ENCODE measurements around the gene WDR53. TPM values are rescaled to one million over a fixed set of nuclear protein-coding genes. Genes with fewer than 3 reads are reported as not detected.
"Not testable (repeated sequence)": the region's sequence is repeated elsewhere in the genome, so short reads cannot be mapped to it uniquely, and the experiment has no call there.

WDR53 gene
- polyA plus RNA-seq, 4 donors, result 16.5 to 21.8 (median 18.2) TPM

DNA sequence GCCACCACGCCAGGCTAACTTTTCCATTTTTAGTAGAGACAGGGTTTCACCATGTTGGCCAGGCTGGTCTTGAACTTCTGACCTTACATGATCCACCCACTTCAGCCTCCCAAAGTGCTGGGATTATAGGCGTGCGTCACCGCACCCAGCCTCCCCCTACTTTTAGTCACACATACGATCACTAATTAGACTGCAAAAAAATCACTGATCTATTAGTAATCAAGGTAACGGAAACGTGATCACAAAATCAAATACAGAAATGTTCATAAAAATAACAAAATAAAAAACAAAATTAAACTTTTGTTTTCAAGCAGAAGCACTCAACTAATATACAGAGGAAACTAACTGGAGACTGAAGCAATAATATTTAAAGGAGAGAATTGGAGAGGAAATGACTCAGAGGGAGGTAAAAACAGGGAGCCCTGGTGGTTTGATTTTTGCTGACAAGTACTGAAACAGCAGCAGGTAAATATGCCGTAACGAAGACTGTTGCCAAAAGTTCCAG lies 4.6 kb downstream of the WDR53 start:
- DNase-seq (ENCODE audit: low read depth in 4 of 4, low spot score in 3 of 4), result no peak

DNA sequence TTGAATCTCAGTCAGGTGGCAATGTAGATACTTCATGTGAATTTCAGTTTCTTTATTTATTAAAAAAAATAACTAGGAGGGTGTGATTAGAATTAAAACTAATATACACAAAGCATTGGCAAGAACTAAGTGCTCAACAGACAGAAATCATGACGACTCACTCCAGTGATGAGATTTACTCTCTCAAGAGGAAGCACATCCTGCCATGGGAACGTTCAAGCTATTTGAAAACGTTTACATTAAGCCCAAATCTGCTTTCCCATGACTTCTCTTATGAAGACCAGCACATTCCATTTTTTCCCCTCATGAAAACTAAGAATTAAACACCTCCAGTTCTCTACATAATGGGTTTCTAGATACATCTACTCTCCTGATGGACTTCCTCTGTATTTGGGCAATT lies 8.5 kb downstream of the WDR53 start:
- no peak for DNase-seq (ENCODE audit: low read depth in 4 of 4, low spot score in 3 of 4)

DNA sequence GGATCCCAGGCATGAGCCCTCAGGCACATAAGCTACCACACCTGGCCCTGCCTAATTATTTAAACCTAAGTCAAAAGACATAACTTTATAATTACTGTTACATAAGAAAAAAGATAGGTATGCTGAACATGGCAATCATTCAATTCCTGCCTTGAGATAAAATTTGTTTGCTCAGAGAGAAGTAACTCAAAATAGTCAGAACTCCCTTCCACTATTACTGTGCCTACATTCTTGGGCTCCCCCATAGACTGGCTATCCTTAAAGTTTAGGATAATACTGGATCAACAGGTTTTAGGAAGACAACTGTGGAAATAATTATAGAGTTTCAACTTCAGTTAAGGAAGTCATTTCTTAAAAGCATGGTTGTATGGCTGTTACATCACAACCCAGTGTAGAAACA lies 9.9 kb downstream of the WDR53 start:
- no peak for DNase-seq (ENCODE audit: low read depth in 4 of 4, low spot score in 3 of 4)

DNA sequence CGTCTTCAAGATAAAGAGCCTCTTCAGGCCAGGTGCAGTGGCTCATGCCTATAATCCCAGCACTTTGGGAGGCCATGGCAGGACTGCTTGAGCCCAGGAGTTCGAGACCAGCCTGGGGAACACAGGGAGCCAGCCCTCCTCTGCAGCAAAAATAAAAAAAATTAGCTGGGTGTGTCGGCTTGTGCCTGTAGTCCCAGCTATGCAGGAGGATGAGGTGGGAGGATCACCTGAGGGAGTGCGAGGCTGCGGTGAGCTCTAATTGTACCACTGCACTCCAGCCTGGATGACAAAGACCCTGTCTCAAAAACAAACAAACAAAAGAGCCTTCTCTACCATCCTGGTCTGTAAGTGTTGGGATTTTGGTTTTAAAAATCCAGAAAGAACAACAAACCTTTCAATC lies 11.1 kb downstream of the WDR53 start:
- no peak for DNase-seq (ENCODE audit: low read depth in 4 of 4, low spot score in 3 of 4)

DNA sequence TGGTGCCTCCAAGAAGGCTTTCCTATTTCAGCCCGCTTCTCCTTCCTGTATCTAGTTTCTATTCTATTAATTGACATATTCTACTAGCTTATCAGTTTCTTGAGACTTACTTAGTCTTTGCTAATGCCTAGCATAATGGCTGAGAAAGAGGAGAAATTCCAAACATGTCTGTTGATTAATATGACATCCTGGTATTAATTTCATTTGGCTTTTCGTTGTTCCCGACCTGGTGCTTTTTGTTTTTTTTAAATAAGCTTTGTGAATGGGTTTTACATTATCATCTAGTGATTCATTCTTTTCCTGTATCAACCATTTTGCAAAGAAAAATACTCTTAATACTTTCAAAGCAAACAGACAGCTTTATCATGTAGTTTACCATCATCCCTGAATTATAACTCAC lies 13.1 kb downstream of the WDR53 start:
- DNase-seq (ENCODE audit: low read depth in 4 of 4, low spot score in 3 of 4), result no peak

DNA sequence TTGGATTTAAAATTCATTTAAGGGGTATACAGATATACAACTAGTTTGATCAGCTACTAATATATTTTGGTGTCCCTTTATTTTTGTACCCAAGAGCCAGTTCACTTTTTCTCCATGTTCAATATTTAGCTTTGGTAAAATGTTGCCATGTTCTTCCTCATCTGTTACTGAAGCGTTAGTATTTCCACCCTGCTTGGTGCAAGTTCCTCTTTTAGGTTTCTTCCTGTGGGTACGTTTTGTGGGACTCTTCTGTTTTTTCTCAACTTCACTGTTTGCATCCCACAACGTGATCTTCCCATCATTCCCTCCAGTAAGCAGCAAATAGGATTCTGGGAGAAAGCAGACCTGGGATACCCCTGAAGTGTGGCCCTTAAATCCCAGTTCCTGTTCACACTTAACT lies 14.1 kb downstream of the WDR53 start:
- no peak for DNase-seq (ENCODE audit: low read depth in 4 of 4, low spot score in 3 of 4)

DNA sequence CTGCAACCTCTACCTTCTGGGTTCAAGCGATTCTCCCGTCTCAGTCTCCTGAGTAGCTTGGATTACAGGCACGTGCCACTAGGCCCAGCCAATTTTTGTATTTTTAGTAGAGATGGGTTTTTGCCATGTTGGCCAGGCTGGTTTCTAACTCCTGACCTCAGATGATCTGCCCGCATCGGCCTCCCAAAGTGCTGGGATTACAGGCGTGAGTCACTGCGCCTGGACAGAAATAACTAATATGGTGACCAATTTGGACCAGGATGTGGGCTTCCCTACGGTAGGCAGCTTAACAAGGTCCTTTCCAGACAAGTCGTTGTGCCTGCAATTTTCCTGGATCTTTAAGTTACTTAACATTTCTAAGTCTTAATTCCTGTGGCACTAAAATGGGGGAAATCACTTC lies 14.8 kb downstream of the WDR53 start:
- DNase-seq (ENCODE audit: low read depth in 4 of 4, low spot score in 3 of 4), result no peak

DNA sequence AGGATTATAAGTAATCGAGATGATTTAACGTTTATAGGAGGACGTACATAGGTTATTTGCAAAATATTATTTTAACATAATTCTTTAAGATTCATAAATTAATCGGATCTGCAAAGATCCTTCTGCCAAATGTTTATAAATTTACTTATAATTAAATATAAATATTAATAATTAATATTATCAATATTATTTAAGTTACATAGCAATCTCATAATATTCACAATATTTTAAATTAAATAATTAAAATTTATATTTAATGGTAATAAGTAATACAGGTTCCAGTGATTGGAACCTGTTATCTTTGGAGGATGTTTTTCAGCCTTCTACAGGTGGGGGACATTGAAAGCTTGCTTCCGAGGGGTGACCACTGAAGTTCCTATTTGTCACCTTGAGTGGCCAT lies 16.1 kb downstream of the WDR53 start:
- no peak for DNase-seq (ENCODE audit: low read depth in 4 of 4, low spot score in 3 of 4)

DNA sequence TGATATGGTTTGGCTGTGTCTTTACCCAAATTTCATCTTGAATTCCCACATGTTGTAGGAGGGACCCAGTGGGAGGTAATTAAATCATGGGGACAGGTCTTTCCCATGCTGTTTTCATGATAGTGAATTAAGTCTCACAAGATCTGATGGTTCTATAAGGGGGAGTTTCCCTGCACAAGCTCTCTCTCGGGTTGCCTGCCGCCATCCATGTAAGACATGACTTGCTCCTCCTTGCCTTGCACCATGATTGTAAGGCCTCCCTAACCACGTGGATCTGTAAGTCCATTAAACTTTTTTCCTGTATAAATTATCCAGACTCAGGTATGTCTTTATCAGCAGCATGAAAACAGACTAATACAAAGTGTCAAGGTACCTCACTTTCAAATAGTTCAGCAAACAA lies 18.2 kb downstream of the WDR53 start:
- not testable (repeated sequence) for DNase-seq (ENCODE audit: low read depth in 4 of 4, low spot score in 3 of 4)

DNA sequence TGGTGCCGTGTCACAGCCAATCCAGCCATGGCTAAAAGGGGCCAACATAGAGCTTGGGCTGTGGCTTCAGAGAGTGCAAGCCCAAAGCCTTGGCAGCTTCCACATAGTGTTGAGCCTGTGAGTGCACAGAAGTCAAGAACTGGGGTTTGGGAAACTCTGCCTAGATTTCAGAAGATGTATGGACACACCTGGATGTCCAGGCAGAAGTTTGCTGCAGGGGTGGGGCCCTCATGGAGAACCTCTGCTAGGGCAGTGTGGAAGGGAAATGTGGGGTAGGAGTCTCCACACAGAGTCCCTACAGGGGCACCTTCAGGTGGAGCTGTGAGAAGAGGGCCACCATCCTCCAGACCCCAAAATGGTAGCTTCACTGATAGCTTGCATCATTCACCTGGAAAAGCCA lies 19.0 kb downstream of the WDR53 start:
- not testable (repeated sequence) for DNase-seq (ENCODE audit: low read depth in 4 of 4, low spot score in 3 of 4)

DNA sequence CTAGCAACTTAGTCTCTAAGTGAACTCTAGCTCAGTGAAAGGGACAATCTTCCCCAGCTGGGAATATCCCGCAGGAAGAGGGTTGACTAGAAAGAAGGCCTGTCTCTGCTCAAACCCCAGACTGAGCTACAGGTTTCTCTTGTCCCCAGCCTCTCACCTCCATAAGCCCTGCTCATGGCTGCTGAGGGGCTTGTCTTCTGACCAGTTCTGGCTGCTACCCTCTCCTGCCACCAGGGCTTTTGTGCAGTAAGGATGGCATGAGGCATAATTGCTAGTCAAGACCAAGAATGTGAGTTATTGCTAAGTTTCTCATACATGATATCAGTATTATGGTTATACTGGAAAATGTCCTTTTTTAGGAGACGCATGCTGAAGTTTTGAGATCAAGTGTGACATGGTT lies 21.3 kb downstream of the WDR53 start:
- no peak for DNase-seq (ENCODE audit: low read depth in 4 of 4, low spot score in 3 of 4)

DNA sequence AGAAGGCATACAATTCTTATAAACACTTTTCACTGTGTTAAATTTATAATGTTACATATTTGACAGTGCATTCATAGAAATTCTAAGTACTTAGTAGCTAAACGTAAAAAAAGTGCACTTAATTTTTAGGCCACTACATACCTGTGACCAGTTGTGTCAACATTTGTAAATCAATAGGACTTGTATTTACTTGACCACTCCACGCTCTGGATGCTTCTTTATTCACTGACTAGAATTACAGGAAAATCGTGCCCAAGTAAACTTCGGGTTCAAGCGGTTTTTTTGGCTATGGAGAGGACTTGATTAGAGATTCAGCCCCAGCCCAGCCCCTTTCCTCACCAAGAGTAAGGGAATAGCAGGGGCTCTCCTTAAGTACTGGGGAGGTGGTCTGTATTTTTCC lies 21.8 kb downstream of the WDR53 start:
- DNase-seq (ENCODE audit: low read depth in 4 of 4, low spot score in 3 of 4), result no peak

DNA sequence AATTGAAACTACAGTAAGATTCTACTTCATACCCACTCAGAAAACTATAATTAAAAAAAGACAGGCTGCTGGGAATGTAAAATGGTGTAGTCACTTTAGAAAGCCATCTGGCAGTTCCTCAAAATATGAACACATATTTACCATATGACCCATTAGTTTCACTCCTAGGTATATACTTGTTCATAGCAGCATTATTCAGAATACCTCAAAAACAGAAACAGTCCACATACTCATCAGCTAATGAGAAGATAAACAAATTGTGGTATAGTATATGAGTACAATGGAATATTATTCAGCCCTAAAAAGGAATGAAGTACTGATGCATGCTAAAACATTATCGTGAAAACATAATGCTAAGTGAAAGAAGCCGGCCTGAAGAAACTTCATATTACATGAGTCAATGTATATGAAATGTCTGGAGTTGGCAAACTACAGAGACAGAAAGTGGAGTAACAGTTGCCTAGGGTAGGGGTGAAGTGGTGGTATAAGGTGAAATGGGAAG lies 23.8 kb downstream of the WDR53 start:
- DNase-seq (ENCODE audit: low read depth in 4 of 4, low spot score in 3 of 4), result no peak

DNA sequence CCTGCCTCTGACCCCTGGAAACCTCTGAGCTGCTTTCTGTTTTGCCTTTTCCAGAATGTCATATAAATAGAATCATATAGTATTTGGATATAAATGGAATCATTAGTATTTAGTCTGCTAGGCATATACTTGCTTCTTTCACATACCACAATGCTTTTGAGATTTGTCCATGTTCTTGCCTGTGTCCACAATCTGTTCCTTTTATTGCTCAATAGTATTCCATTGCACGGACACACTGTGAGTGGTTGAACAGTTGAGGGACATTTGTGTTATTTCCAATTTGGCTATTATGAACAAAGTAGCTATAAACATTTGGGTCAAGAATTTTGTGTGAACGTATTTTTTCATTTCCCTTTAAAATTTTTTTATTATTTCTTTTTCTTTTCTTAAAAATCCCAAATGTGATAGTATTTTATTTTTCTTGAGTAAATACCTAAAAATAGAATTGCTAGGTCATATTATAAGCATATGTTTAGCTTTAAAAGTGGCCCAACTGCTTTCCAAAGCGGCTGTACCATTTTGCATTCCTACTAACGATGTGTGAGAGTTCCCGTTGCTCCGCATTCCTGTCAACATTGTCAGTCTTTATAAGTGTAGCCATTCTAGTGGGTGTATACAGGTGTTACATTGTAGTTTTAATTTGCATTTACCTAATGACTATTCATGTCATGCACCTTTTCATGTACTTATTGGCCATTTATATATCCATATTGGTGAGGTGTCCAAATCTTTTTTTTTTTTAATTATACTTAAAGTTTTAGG lies 26.5 kb downstream of the WDR53 start:
- DNase-seq (ENCODE audit: low read depth in 4 of 4, low spot score in 3 of 4), result no peak

DNA sequence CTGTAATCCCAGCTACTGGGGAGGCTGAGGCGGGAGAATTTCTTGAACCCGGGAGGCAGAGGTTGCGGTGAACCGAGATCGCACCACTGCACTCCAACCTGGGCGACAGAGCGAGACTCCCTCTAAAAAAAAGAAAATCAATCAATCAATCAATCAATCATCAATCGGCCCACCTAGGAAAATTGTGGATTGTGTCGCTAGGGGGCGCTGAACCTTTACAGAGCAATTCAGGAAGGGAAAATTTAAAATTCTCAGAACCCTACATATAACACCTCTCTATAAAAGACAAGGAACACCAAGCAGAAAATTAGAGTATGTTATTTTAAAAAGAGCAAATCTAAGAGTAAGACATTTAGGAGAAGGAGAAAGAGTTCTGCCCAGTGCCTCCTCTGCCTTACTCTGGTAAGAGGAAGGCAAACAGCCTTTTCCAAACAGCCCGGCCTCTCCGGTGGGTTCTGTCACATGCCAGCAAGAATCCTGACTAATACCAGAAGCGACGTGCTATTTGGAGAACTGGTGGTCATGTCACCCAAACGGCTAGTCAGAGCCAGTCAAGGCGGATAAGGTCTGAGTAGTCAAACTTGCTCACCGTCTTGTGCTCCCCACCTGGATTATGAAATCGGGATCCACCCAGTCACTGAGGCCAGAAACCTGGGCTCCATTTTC lies 30.9 kb downstream of the WDR53 start:
- no peak for DNase-seq (ENCODE audit: low read depth in 4 of 4, low spot score in 3 of 4)

DNA sequence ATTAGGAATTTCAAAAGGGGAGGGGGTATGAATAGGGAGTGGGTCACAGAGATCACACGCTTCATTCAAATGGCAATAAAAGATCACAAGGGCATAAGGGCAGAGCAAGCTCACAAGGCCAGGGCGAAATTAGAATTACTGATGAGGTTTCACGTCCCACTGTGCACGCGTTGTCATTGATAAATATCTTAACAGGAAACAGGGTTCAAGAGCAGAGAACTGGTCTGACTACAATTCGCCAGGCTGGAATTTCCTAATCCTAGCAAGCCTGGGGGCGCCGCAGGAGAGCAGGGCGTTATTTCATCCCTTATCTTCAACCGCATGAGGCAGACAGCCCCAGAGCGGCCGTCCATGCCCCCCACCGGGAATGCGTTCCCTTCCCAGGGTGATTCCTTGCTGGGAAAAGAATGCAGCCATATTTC lies 35.1 kb downstream of the WDR53 start:
- DNase-seq (ENCODE audit: low read depth in 4 of 4, low spot score in 3 of 4), result no peak

DNA sequence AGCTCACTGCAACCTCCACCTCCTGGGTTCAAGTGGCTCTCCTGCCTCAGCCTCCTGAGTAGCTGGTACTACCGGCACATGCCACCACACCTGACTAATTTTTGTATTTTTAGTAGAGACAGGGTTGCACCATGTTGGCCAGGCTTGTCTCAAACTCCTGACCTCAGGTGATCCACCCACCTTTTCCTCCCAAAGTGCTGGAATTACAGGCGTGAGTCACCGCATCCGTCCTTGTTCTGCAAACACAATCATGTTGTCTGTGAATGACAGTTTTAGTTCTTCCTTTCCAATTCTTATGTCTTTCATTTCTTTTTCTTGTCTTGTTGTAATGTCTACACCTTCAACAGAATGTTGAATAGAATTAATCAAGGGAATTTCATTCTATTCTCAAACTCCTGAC lies 36.9 kb downstream of the WDR53 start:
- no peak for DNase-seq (ENCODE audit: low read depth in 4 of 4, low spot score in 3 of 4)

DNA sequence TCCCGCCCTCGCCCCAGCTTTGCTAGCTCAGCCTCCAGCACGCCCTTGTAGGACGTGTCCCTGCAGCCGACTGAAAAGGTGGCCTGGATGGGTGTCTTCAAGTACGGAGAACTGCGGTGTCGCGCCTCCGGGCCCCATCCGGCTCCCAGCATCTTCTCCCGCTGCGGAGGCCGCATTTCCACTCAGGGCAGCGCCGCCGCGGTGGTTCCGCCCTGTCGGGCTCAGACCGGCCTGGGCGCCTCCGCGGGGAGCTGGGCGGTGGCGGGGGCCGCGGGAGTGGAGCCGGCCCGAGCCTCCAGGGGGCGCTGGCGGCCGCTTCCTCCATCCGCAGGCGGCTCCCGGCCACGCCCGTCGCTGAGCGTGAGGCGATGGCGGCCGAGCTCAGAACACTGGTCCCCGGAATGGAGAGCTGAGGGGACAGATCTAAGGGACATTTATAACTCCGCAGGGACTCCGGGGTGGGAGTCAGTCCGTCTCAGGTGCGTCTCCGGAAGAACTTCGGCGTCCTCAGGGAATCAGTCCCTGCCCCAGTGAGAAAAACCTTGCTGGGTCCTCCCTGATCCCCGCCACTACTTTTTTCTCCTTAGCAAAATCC lies 39.6 kb downstream of the WDR53 start:
- DNase-seq (ENCODE audit: low read depth in 4 of 4, low spot score in 3 of 4), result peak; percentile 13 to 73 (median 54)

DNA sequence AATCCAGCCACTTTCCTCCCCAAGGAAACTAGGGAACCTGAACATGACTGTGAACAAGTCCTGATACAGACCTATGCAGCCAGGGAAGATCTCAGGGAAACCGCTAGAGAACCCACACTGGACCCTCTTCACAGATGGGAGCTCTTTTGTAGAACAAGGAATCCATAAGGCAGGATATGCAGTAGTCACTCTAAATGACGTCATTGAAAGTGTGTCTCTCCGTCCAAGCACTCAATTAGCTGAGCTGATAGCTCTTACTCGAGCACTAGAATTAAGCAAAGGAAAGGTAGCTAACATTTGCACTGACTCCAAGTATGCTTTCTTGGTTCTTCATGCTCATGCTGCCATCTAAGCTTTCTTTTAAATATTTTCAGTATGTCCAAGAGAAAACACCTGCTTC lies 43.2 kb downstream of the WDR53 start:
- DNase-seq (ENCODE audit: low read depth in 4 of 4, low spot score in 3 of 4), result no peak

DNA sequence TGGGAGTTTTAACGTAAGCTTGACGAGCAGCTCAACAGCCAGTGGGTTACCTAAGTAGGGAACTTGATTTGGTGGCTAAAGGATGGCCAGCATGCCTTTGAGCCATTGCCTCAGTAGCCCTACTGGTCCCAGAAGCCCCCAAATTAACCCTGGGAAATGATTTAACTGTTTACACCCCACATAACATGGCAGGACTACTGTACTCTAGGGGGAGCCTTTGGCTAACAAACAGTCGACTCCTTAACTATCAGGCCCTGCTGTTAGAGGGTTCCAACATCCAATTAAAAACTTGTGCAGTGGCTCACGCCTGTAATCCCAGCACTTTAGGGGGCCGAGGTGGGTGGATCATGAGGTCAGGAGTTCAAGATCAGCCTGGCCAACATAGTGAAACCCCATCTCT lies 43.8 kb downstream of the WDR53 start:
- DNase-seq (ENCODE audit: low read depth in 4 of 4, low spot score in 3 of 4), result no peak

DNA sequence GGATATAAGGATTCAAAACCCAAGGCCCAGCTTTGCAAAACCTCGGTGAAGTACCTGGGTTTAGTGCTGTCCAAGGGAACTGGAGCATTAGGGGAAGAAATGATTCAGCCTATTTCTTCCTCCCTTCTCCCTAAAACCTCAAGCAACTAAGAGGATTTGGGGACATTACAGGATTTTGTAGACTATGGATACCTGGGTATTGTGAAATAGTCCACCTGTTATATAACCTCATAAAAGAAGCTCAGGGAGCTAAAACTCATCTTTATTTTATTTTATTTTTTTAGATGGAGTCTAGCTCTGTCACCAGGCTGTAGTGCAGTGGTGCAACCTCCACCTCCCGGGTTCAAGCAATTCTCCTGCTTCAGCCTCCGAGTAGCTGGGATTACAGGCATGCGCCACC lies 44.5 kb downstream of the WDR53 start:
- no peak for DNase-seq (ENCODE audit: low read depth in 4 of 4, low spot score in 3 of 4)

DNA sequence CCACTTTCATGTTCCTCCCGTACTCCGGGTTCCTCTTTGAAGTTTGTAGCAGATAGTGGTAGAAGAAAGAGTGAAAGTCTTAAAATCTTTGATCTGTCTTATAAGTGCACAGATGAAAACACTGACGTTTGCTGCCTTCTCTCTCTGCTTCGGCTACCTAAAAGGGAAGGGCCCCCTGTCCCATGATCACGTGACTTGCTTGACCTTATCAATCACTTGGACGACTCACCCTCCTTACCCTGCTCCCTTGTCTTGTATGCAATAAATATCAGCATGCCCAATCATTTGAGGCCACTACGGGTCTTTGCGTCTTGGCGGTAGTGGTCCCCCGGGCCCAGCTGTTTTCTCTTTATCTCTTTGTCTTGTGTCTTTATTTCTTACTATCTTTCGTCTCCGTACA lies 47.1 kb downstream of the WDR53 start:
- not testable (repeated sequence) for DNase-seq (ENCODE audit: low read depth in 4 of 4, low spot score in 3 of 4)

Data from right renal pelvis (tissue), 4 donors.